ENCODE measurements around the gene GDNF. TPM values are rescaled to one million over a fixed set of nuclear protein-coding genes. Genes with fewer than 3 reads are reported as not detected.

Gene GDNF
- total RNA-seq, 1 experiment from 2014 or later: not detected

DNA sequence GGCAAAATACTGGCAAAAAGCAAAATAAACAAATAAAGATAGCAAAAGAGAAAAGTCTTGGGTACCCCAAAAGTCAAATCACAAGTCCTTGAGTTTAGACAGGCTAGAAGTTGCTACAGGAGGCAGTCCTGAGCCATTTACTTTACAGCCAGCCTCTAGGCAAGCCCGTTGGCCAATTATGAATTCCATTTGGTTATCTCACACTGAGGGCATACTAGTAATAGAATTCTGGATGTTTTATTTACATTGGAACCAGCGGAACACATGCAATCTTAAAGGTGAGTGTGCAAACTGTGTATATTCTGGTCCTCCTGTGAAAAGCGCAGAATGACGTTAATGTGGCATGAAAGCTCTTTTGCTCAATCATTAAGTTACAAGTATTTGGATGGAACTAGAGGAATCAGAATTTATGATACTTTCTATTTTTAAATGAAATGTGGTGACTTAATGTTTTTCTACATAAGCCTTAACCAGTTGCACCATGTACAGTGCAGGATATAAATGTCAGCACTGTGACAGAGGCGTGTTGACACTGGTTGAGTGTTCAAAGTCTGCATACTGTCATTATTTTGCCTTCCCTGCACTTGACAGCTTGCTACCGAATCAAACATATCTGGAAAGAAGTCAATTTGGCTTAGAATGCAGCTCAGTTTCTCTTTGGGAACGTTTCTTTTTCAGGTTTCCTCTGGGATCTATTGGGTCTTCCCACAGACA lies 7.9 kb downstream of the GDNF start:
- no TSS peak for BruUV-seq (replicated peaks)
- no peak for ATAC-seq
- no peak overlapping the region for H3K4me3 ChIP-seq (ENCODE audit: low read depth in 2 of 2, low read length in 2 of 2)

DNA sequence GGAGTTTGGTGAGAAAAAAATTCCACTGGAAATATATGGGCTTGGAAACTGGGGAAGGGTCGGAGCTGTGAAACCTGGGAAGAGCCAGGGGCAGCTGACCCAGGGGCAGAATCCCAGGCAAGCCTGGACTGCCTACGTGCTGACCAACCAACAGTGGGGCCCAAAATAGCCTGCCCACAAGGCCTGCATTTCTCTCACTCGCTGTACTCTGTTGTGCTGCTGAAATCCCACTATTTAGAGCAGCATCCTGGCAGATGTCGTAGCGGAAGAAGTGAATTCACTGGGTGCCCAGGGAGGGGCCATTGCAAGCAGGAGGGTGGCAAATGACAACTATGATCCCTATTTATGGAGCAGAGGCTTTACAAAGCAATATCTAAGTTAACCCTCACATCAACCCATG lies 9.5 kb downstream of the GDNF start:
- Histone ChIP-seq H3K27ac (ENCODE audit: low read length) (no peak overlapping the region), H3K9me3 (ENCODE audit: control insufficient read depth, insufficient read depth, low read depth, low read length) (no peaks in the 10 kb centered on the region), H3K4me1 (ENCODE audit: control insufficient read depth, insufficient read depth, low read length) (no peaks in the 10 kb centered on the region), H3K27me3 (ENCODE audit: control insufficient read depth, insufficient read depth, low read length) (peaks cover 32% of the 10 kb centered on the region), H3K36me3 (ENCODE audit: control insufficient read depth, insufficient read depth, low read length) (no peaks in the 10 kb centered on the region), H3K4me3 (ENCODE audit: low read depth in 2 of 2, low read length in 2 of 2) (no peak overlapping the region)
- ATAC-seq (no peak), DNase-seq (ENCODE audit: low read depth, low spot score) (no peak)
- in situ Hi-C loops (cut with HindIII; ENCODE audit: low pct_unique_long_range_greater_than_20kb, low sequenced_read_pairs): no loop called here
- CTCF ChIA-PET: no interaction called here
- no TSS peak for BruUV-seq (replicated peaks)
- intact Hi-C loops (cut with micrococcal nuclease; ENCODE audit: unreplicated experiment): loop anchor here (10.0 kb wide), 1 partner anchor 416 kb away; no protein-coding TSS in a partner anchor
- no peak for TF ChIP-seq SIN3A (IDR thresholded peaks at IDR 0.05; ENCODE audit: borderline replicate concordance, insufficient read depth, low read depth, low read length)
- TF ChIP-seq, protein P1, sequence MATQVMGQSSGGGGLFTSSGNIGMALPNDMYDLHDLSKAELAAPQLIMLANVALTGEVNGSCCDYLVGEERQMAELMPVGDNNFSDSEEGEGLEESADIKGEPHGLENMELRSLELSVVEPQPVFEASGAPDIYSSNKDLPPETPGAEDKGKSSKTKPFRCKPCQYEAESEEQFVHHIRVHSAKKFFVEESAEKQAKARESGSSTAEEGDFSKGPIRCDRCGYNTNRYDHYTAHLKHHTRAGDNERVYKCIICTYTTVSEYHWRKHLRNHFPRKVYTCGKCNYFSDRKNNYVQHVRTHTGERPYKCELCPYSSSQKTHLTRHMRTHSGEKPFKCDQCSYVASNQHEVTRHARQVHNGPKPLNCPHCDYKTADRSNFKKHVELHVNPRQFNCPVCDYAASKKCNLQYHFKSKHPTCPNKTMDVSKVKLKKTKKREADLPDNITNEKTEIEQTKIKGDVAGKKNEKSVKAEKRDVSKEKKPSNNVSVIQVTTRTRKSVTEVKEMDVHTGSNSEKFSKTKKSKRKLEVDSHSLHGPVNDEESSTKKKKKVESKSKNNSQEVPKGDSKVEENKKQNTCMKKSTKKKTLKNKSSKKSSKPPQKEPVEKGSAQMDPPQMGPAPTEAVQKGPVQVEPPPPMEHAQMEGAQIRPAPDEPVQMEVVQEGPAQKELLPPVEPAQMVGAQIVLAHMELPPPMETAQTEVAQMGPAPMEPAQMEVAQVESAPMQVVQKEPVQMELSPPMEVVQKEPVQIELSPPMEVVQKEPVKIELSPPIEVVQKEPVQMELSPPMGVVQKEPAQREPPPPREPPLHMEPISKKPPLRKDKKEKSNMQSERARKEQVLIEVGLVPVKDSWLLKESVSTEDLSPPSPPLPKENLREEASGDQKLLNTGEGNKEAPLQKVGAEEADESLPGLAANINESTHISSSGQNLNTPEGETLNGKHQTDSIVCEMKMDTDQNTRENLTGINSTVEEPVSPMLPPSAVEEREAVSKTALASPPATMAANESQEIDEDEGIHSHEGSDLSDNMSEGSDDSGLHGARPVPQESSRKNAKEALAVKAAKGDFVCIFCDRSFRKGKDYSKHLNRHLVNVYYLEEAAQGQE (IDR thresholded peaks at IDR 0.05; ENCODE audit: insufficient read depth in 1 of 2, low read depth in 2 of 2, low read length in 1 of 2): no peak
- TF ChIP-seq, protein P2, sequence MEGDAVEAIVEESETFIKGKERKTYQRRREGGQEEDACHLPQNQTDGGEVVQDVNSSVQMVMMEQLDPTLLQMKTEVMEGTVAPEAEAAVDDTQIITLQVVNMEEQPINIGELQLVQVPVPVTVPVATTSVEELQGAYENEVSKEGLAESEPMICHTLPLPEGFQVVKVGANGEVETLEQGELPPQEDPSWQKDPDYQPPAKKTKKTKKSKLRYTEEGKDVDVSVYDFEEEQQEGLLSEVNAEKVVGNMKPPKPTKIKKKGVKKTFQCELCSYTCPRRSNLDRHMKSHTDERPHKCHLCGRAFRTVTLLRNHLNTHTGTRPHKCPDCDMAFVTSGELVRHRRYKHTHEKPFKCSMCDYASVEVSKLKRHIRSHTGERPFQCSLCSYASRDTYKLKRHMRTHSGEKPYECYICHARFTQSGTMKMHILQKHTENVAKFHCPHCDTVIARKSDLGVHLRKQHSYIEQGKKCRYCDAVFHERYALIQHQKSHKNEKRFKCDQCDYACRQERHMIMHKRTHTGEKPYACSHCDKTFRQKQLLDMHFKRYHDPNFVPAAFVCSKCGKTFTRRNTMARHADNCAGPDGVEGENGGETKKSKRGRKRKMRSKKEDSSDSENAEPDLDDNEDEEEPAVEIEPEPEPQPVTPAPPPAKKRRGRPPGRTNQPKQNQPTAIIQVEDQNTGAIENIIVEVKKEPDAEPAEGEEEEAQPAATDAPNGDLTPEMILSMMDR (IDR thresholded peaks at IDR 0.05): no peak
- no peak for TF ChIP-seq TCF7L2 (IDR thresholded peaks at IDR 0.05; ENCODE audit: low read depth, low read length)
- TF ChIP-seq POLR2AphosphoS5 (IDR thresholded peaks at IDR 0.05; ENCODE audit: low read depth, low read length): no peak
- POLR2A ChIA-PET: no interaction called here

More for the DNA sequence above, 7.9 kb downstream of the GDNF start:
- Histone ChIP-seq H3K4me1 (ENCODE audit: control insufficient read depth, insufficient read depth, low read length) (no peaks in the 10 kb centered on the region; the same call in 1 of the 2 replicates), H3K36me3 (ENCODE audit: control insufficient read depth, insufficient read depth, low read length) (no peaks in the 10 kb centered on the region), H3K27ac (ENCODE audit: low read length) (no peak overlapping the region), H3K27me3 (ENCODE audit: control insufficient read depth, insufficient read depth, low read length) (peaks cover 38% of the 10 kb centered on the region), H3K9me3 (ENCODE audit: control insufficient read depth, insufficient read depth, low read depth, low read length) (no peaks in the 10 kb centered on the region)
- POLR2A ChIA-PET: no interaction called here
- intact Hi-C loops (cut with micrococcal nuclease; ENCODE audit: unreplicated experiment): loop anchor here (10.0 kb wide), 1 partner anchor 417 kb away; no protein-coding TSS in a partner anchor
- CTCF ChIA-PET: interaction anchor here (0.5 kb wide), 1 partner anchor 359 kb away, joined by 6 read pairs; no protein-coding TSS in a partner anchor
- in situ Hi-C loops (cut with HindIII; ENCODE audit: low pct_unique_long_range_greater_than_20kb, low sequenced_read_pairs): no loop called here
- TF ChIP-seq, protein P2 (IDR thresholded peaks at IDR 0.05): no peak
- TF ChIP-seq POLR2AphosphoS5 (IDR thresholded peaks at IDR 0.05; ENCODE audit: low read depth, low read length) (no peak), SIN3A (IDR thresholded peaks at IDR 0.05; ENCODE audit: borderline replicate concordance, insufficient read depth, low read depth, low read length) (no peak), TCF7L2 (IDR thresholded peaks at IDR 0.05; ENCODE audit: low read depth, low read length) (no peak)
- TF ChIP-seq, protein P1 (IDR thresholded peaks at IDR 0.05; ENCODE audit: insufficient read depth in 1 of 2, low read depth in 2 of 2, low read length in 1 of 2): no peak
- no peak for DNase-seq (ENCODE audit: low read depth, low spot score)

Measured in Panc1 (cell line).